Measurements from ENCODE around the gene DCDC2C.

GRCh38 chr2:3784731-3785130 lies 81.4 kb downstream of the DCDC2C start:
- TF ChIP-seq CTCF (conservative IDR thresholded peaks at IDR 0.05; ENCODE audit: low read depth, low read length) (no peak), EZH2 (IDR thresholded peaks at IDR 0.05; ENCODE audit: low read length, unreplicated experiment) (no peak), EZH2phosphoT487 (IDR thresholded peaks at IDR 0.05; ENCODE audit: borderline replicate concordance, low read length) (no peak)
